Measurements from ENCODE around the gene CNIH2. TPM values are rescaled to one million over a fixed set of nuclear protein-coding genes. Genes with fewer than 3 reads are reported as not detected.
A peak's percentile ranks its signal among the peaks of the same experiment; 100 is the strongest.

The CNIH2 gene
- total and polyA plus RNA-seq, 9 of the 15 experiments (the other 6 are each of a cell fraction or from before 2014, with no cell fraction given), result 0.26 to 0.89 (median 0.40) TPM; not detected in 4

GRCh38 chr11:66289548-66290329, 11.8 kb downstream of the CNIH2 start (continued):
- no peak for TF ChIP-seq EZH2 (IDR thresholded peaks at IDR 0.05; ENCODE audit: borderline replicate concordance, low read depth, low read length)
- peak; percentile 44; the same call in 1 of the 2 replicates for TF ChIP-seq SRSF1 (IDR thresholded peaks at IDR 0.05; ENCODE audit: low read depth, low read length)
- TF ChIP-seq ZNF507 (tag; conservative IDR thresholded peaks at IDR 0.05), result no peak
- no peak for TF ChIP-seq JUN (IDR thresholded peaks at IDR 0.05; ENCODE audit: borderline replicate concordance, low read depth, low read length)
- TF ChIP-seq JUN (CRISPR knock-in tag; IDR thresholded peaks at IDR 0.05; ENCODE audit: borderline replicate concordance), result peak; percentile 72; the same call in 1 of the 2 replicates
- peak; percentile 3; the same call in 1 of the 2 replicates for TF ChIP-seq EP400 (IDR thresholded peaks at IDR 0.05)
- no peak for TF ChIP-seq ERF (CRISPR knock-in tag; IDR thresholded peaks at IDR 0.05)
- TF ChIP-seq TGIF2 (CRISPR knock-in tag; IDR thresholded peaks at IDR 0.05), result no peak
- no peak for TF ChIP-seq ELF2 (CRISPR knock-in tag; IDR thresholded peaks at IDR 0.05)
- no peak for TF ChIP-seq FOSL1 (tag; conservative IDR thresholded peaks at IDR 0.05)
- TF ChIP-seq ZNF518B (CRISPR knock-in tag; IDR thresholded peaks at IDR 0.05), result no peak
- TF ChIP-seq ZNF232 (CRISPR knock-in tag; IDR thresholded peaks at IDR 0.05), result peak; percentile 94; the same call in 1 of the 2 replicates
- no peak for TF ChIP-seq NR2C1 (IDR thresholded peaks at IDR 0.05)
- TF ChIP-seq NR2C1 (tag; IDR thresholded peaks at IDR 0.05), result peak; percentile 33; the same call in 1 of the 2 replicates
- TF ChIP-seq HMGN3 (IDR thresholded peaks at IDR 0.05; ENCODE audit: borderline replicate concordance, extremely low read depth, insufficient read length, low read depth, low read length), result peak; percentile 27
- TF ChIP-seq FOXP1 (CRISPR knock-in tag; IDR thresholded peaks at IDR 0.05), result peak; percentile 95
- no peak for TF ChIP-seq CBX5 (IDR thresholded peaks at IDR 0.05; ENCODE audit: borderline replicate concordance, low read depth)
- no peak for TF ChIP-seq EWSR1 (IDR thresholded peaks at IDR 0.05; ENCODE audit: borderline replicate concordance, low read depth, partially characterized antibody)
- peak; percentile 5 for TF ChIP-seq CHD1 (IDR thresholded peaks at IDR 0.05; ENCODE audit: low read length)
- no peak for TF ChIP-seq MITF (IDR thresholded peaks at IDR 0.05)
- TF ChIP-seq TRIM28 (IDR thresholded peaks at IDR 0.05), result 0 out of 2 replicates have a peak, but pooled peaks have one; percentile 36

All from K562 (cell line).